GM18517 (cell line): ENCODE results near the gene C16orf86.

Source experiments
- ATAC-seq: cut with Tn5 transposase; IDR thresholded peaks from one replicate; pipeline ENCODE4 v1.9.1; 2021; ENCODE audit warnings: mild to moderate bottlenecking, moderate library complexity; ENCODE audit not compliant: unreplicated experiment

The C16orf86 gene

DNA sequence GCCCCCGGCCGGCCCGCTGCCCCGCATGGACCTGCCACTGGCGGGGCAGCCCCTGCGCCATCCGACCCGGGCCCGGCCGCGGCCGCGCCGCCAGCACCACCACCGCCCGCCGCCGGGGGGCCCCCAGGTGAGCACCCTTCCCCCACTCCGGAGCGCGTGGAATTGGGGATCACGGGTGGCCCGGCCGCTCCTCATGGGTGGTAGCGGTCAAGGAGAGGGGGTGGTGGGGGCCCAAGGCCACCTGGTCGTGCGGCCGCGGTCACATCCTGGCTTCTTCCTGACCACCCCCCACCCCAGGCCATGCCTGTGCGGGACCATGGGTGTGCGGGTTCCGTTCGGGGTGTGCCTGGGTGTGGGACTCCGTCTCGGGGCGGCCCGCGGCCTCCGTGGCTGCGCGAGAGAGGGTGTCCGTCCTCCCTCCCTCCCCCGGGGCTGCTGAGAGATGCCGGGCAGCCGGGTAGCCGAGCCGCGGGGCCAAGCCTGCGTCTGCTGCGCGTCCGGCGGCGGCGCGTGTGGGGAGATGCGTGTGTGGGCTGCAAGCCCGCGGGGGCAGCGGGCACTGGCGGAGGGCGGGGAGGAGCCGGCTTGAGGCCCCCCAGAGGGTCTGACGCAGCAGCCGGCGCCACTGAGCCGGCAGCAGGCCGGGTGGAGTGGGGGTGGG lies 13.4 kb upstream of the C16orf86 start:
- no peak for ATAC-seq

DNA sequence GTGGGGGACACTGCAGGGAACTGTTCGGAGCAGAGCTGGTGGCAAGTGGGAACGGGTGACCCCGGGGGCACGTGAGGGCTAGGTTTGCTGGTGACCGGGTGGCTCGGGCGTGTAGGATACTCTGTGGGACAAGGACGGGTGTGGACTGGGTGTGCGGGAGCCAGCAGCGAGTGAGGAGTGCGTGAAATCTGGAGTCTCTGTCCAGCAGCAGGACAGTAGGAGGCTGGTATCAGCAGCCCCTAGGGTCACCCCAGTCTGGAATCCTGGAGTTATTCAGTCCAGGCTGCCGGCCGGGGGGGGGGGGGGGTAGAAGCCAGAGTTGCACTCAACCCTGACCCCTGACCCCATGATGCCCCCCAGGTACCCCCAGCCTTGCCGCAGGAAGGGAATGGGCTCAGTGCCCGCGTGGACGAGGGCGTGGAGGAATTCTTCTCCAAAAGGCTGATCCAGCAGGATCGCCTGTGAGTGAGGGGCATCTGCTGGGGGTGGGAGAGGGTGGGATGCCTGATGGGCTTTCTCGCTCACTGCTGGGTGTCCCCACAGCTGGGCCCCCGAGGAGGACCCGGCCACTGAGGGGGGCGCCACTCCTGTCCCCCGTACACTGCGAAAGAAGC lies 12.7 kb upstream of the C16orf86 start:
- ATAC-seq = no peak

DNA sequence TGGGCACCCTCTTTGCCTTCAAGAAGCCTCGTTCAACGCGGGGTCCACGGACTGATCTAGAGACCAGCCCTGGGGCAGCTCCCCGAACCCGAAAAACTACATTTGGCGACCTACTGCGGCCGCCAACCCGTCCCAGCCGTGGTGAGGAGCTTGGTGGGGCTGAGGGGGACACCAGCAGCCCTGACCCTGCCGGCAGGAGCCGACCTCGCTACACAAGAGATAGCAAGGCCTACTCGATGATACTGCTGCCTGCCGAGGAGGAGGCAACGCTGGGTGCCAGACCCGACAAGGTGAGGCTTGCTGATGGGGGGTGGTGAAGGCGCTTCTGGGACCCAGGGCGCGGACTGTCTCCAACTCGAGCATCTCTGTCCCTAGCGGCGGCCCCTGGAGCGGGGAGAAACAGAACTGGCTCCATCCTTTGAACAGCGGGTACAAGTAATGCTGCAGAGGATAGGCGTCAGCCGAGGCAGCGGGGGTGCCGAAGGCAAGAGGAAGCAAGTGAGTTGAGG lies 12.2 kb upstream of the C16orf86 start:
- no peak for ATAC-seq

DNA sequence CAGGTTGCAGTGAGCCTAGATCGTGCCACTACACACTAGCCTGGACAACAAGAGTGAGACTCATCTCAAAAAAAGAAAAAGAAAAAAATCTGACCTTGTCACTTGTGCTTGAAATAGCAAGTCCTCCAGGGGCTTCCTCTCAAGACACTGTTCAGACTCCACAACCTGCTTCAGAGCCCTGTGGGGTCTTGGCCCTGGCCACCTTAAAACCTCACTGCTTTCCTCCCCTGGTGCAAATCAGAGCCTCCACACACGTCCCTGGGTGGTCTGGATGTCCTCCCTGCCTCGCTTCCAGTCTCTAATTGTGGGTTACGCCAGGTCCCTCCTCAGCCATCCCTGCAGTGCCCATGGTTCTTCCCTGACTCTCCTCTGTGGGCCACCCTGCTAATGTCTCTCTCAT lies 11.3 kb upstream of the C16orf86 start:
- ATAC-seq = no peak

DNA sequence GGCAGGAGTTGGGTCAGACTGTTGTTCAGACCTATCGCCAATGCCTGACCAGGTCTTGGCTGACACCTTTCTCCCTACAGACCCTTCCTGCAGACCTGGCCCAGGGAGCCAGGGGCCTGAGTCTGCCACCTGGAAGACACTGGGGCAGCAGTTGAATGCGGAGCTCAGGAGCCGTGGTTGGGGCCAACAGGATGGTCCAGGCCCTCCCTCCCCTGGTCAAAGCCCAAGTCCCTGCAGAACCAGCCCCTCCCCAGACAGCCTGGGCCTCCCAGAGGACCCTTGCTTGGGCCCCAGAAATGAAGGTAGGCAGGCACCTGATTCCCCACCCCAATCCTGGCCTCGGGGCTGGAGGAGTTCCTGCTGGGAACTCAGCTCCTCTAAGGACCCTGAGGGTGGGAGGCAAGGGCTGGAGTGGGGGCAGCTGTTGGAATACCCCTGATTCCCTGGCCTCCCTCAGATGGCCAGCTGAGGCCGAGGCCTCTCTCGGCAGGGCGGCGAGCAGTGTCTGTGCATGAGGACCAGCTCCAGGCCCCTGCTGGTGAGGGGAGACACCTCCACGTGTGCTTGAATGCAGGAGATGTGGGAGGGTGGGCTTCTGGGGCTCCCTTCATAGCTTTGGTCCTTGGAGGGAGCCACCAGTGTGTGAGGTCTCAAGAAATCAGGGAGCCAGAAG lies 10.1 kb upstream of the C16orf86 start:
- no peak for ATAC-seq

DNA sequence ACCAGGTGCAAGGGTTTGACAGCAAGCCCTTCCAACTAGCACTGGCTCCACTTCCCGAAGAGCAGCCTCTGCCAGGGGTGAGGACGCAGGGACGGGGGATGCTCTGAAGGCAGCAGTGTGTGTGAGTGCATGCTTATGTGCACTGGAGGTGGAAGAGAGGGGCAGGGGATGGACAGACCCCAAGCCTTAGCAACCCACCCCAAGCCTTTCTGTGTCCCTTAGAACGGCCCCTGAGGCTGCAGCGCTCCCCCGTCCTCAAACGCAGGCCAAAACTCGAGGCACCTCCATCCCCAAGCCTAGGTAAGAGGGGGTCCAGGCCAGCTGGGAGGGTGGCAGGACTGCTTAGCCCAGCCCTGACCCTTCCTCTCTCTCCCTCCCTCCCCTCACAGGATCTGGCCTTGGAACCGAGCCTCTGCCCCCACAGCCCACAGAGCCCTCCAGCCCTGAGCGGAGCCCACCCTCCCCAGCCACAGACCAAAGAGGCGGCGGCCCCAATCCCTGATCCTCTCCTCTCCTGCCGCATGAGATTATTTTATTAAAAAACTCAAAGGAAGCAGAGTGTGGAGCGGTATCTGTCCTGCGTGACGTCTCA lies 9.5 kb upstream of the C16orf86 start:
- no peak for ATAC-seq

DNA sequence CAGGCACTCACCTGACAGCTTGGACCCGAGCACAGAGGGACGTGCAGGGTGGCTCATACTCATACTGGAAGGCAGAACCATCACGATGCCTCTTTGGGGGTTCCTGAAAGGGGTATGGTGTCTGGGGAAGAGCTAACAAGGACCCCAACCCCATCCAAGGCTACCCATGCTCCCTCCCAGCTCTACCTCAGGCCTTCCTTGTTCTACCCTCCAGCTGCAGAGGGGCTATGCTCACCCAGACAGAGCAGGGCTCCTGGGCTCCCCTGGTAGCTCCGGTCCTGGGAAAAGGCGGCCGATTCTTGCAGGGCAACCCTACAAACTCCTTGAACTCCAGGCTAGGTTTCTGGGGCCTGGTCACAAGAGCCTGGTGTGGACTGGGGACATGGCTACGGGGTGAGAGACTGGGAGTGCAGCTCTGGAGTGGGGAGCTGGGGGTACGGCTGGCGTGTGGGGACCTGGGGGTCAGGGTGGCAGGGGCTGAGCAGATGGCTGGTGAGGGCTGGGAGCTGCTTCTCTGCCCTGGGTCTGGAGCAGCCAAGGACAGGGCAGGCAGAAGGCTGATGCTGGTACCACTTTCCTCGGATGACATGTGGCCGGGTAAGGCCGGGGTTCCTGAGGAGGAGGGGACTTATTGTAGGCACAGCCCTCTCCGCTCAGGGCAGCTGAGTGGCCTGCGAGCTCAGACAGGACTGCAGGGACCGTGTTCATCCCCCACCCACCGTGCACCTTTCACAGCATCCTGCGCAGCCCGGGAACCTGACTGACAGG lies 8.7 kb upstream of the C16orf86 start:
- ATAC-seq = no peak

DNA sequence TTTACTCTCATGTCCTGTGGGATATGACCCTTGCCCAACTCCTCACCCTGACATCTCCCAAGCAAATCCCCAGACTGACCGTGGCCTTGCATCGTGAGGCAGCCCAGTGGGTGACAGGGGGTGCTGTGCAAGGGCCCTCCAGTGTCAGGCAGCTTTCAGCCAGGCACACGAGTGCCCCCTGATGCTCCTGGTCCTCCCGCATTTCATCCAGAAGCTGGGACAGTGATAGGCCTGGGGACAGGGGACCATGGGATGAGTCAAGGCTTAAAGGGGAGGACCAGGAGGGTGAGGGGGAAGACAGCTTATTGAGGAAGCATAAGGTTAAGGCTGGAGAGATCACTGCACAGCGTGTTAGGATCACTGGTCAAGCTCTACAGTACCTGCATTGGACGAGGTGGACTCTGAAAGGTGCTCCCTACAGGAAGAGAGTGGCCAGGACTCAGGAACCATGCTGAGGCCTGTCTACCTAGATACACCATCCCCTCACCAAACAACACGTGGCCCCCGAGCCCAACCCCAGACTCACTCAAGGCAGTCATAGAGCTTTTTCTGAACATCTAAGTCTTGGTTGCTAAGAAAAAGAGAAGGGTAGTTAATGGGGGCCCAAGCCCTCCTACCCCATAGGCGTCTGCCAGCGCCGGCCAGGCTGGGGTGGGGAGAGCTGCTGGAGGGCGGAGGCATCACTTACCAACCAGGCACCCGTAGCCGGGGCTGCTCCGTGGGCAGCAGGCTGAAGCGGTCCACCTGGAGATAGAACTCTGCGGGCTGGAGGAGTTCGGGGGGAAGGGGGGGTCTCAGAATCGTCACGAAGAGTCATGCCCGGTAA lies 7.6 kb upstream of the C16orf86 start:
- ATAC-seq = no peak

DNA sequence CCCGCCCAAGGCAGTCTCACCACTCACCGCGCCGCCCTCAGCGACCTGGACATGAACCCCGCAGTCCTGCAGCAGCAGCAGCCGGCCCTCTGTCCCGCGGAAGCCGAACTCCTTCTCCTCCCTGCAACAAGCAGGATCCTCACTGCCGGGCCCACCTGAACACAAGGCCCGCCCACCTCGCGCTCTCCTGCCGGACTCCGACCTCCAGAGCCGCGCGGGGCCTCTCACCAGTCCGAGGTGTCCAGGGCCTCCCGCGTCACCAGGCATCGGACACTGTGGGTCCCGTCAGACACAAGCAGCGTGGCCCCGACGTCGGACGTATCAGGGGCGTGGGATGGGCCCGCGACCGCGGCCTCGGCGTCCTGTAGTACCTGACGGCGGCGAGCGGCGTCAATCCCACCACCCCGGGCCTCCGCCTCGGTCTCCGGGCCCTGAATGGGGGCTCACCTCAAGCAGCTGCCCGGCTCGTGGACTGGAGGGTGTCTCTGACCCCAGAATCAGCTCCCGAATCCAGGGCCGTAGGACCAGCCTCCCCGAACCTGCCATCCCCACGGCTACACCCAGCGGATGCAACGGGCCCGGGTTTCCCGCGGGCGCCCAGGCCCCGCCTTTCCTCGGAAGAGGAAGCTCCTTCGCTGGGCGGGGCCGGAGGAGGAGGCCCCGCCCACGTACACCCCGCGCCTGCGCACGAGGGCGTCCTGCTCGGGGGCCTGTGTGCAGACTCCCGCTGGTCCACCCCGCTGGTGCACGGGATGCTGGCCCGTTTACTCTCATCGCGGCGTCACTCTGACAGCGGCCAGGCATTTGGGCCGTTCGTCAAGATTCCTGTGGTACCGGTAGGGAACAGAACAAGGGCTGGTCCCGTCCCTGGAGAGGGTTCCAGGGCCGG lies 6.7 kb upstream of the C16orf86 start, which contains the start of gene ACD:
Gene ACD, minus strand, starts transcription at position 586 of the 889 bp plus-strand sequence. Its CDS starts 40 bp downstream, at position 546.
- peak; percentile 53 for ATAC-seq

DNA sequence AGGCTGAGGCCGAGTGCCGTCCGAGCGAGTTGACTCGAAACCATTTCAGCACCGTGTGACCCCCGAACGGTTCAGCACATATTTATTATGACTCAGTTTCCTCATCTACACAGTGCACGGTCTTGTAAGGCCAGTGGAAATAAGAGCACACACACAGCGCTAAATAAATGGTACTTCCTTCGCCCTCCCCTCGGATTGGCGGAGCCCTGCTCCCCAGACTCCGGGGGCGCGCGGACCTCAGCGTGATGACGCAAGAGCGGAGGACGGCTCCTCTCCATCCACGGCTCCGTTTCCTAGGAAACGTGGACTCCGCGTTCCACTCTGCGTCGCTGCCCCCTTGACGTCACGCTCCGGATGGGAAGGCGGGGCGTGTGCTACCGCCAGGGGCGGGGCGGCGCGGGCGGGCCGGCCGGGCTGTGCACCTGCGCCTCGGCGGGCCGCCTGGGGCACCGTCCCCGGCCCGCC lies 6.0 kb upstream of the C16orf86 start, which contains the start of gene PARD6A:
Gene PARD6A, plus strand, starts transcription at position 397 of the 465 bp plus-strand sequence. CDS start 79 bp downstream, outside the sequence.
- peak; percentile 73 for ATAC-seq

DNA sequence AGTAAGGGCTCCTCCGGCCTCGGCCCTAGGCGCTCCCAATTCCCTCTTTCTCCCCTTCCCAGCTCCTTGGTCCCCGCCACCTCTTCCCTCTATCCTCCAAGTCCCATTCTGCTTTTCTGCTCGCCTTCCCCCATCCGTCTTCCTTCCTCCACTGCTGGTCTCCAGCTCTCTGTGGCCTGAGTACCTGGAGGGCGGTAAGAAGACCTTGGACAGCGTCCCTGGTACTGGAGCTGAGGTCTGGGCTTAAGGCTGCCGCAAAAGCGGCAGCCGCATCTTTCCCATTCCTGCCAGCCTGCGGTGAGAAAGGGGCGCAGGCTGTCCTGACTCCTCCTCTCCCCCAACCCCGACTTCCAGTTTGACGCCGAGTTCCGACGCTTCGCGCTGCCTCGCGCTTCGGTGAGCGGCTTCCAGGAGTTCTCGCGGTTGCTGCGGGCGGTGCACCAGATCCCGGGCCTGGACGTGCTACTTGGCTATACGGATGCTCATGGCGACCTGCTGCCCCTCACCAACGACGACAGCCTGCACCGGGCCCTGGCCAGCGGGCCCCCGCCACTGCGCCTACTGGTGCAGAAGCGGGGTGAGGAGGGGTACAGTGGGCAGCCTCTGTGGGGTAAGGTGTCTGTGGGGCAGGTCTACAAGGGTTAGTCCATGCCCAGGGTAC lies 5.4 kb upstream of the C16orf86 start:
- ATAC-seq = no peak

DNA sequence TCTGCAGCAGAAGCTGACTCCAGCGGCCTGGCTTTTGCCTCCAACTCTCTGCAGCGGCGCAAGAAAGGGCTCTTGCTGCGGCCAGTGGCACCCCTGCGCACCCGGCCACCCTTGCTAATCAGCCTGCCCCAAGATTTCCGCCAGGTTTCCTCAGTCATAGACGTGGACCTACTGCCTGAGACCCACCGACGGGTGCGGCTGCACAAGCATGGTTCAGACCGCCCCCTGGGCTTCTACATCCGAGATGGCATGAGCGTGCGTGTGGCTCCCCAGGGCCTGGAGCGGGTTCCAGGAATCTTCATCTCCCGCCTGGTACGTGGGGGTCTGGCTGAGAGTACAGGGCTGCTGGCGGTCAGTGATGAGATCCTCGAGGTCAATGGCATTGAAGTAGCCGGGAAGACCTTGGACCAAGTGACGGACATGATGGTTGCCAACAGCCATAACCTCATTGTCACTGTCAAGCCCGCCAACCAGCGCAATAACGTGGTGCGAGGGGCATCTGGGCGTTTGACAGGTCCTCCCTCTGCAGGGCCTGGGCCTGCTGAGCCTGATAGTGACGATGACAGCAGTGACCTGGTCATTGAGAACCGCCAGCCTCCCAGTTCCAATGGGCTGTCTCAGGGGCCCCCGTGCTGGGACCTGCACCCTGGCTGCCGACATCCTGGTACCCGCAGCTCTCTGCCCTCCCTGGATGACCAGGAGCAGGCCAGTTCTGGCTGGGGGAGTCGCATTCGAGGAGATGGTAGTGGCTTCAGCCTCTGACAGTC lies 4.5 kb upstream of the C16orf86 start:
- ATAC-seq = no peak

DNA sequence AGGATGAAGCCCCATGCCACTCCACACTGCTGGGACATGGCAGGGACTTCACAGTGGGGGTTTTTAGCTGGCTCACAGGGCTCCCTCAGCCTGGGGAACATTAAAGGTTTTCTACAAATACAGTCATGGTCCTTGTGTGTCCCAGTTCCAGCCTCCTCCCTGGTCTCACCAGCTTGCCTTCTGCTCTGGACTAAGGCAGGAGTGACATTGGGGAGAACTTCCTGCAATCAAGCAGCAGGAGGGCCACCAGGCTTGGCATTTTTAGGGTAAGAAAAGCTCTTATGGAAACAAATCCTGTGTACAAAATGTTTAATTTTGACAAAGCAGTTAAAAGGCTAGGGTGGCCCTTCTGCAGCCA lies 4.0 kb upstream of the C16orf86 start:
- ATAC-seq = no peak

DNA sequence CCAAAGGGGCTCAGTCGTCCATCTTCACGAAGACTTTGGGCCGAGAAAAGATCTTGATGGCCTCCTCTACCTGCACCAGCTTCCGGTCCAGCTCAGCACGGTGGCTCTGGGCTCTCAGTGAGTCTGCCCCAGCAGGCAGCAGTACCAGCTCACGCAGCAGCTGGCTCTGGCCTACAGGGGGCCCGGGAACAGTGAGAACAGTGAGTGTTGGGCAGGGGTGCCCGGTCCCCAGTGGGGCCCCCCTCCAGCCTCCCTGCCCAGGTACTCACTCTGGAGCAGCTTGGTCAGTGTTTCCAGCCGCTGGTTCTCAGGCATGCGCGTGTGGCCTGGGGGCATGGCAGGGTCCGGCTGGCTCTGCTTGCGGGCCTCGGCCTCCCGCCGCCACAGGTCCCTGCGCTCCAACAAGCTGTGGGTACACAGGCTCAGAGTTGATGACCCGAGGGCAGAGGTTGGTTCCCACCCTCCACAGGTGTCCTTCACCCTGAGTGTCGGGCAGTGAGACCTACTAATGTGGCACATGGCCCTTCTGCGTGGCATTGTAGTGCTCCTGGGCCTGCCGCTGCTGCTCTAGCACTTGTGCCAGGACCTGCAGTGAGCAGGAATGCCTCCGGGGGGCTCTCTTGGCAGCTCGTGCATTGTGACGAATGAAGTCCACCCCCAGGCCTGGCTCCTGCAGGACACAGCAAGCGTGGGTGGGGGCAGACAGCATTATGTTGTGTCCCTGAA lies 3.3 kb upstream of the C16orf86 start:
- no peak for ATAC-seq

DNA sequence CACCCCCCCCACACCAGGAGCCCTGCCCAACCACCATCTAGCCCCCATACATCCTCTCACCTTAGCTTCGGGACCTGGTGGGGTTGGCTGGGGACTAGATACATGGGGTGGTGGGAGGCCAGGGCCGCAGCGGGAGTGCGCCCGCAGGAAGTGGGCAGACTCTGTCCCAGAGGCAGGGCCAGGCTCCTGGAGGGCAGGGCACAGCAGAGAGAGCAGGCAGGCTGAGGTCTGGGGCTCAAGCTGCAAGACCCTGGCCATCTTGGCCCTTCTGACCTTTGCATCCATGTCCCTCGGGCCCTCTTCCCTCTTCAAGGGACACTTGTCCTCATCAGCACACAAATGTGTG lies 2.8 kb upstream of the C16orf86 start:
- ATAC-seq = no peak

DNA sequence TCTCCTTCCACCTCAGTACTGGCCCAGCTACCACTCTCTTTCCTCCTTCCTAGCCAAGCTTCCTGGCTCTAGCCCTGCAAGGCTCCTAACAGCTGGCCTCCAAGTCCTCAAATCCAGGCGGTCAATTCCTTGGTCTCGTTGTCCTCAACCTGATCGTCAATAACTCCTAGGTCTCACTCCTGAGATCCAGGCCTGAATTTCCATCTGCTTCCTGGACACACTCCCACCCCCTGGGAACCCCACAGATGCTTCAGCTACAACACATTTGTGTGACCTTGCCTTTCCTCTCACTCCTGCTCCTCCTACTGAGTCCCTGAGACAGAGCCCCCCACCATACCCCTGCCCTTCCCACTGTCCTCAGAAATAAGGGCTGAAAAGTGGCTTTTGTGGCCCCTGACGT lies 2.4 kb upstream of the C16orf86 start:
- ATAC-seq = no peak

DNA sequence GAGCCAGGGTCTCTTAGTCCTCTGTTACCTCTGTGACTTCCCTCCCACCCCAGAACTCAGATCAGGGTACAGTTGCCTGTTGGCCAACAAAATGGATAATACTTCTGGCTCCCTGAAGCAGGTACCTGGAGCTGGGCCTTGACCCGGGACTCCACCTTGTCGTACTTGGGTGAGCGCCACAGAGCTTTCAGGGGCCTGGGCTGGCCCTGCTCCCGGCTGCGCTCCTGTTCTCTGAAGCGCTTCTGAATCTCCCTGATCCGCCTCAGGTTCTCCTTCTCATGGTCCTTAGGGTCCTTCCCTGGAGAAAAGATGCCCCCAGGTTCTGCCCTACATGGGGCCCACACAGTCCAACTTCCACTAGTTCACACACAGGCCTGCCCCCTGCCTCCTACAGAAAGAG lies 1.7 kb upstream of the C16orf86 start:
- no peak for ATAC-seq
